Stimulated activated CD4-positive, alpha-beta T cell treated with anti-CD3 and anti-CD28 coated beads, Interleukin-12 subunit alpha, Interleukin-12 subunit beta, amount 100 ng/mL, for 4 hours (primary cell): ENCODE results near the gene BET1.
A peak's percentile ranks its signal among the peaks of the same experiment; 100 is the strongest.
"Not testable (repeated sequence)": the region's sequence is repeated elsewhere in the genome, so short reads cannot be mapped to it uniquely, and the experiment has no call there.

Experiments
- DNase-seq: peaks from one replicate; pipeline ENCODE4 v3.0.0-alpha.2; 2020

BET1 gene, protein sequence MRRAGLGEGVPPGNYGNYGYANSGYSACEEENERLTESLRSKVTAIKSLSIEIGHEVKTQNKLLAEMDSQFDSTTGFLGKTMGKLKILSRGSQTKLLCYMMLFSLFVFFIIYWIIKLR

DNA sequence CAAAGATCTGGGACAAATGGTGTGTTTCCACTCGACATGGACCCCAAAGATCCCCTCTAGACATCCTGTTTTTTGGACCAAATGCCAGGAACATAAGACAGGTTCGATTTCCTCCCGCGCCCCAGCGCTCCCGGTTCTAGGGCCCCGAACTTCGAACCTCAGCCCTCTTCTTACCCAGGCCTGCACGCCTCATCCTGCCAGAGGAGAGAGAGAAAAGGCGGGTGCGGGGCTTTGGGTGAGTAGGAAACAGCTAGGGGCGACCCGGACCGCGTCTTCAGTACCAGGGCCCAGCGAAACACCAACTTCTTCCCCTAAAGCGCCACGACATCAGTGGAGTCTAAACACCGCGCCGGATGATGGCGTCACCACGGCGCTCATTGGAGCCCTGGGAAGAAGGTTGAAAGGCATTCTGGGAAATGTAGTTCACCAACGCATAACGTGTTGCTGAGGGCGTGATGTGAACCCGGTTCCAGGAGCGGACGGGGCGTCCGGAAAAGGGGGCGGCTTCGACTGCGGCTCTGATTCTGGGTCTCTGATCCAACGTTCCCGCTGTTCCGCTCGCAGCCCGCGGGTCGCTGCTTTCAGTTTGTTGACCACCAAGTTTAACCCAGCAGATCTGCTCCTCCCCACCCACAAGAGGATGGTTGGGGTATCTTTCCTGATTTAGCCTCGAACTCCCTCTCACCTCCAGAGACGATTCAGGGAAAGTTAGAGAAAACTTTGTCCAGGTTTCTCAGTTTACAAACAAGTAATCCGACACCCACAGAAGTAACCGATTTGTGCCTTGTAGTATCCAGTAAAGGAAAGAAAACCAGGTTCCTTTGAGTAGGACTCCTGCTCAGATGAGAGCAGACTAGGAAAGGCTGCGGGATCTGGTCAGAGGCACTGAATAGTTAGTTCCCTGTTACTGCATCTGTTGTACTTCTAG lies at the start of gene BET1:
BET1 (minus strand) TSS at position 332 of the 928 bp plus-strand sequence; CDS start at position 193, 139 bp downstream.
- peak; percentile 88 for DNase-seq

DNA sequence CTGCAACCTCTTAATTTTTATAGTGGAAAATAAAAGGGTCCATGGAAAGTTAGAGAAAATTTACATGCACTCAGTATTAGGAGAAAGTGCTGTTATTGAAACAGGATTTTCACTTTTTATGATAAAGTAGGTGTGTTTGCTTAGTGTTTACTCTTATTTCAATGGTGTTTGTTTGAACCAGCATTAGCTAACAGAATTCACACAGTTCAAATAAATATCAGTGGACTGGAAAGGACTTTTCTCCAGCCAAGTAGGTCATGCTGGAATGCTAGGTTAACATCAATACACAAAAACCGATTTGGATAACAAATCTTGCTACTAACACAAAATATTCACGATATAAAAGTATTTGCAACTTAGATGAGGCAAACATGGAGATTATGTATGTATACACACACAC lies 49.4 kb upstream of the BET1 start:
- no peak for DNase-seq

DNA sequence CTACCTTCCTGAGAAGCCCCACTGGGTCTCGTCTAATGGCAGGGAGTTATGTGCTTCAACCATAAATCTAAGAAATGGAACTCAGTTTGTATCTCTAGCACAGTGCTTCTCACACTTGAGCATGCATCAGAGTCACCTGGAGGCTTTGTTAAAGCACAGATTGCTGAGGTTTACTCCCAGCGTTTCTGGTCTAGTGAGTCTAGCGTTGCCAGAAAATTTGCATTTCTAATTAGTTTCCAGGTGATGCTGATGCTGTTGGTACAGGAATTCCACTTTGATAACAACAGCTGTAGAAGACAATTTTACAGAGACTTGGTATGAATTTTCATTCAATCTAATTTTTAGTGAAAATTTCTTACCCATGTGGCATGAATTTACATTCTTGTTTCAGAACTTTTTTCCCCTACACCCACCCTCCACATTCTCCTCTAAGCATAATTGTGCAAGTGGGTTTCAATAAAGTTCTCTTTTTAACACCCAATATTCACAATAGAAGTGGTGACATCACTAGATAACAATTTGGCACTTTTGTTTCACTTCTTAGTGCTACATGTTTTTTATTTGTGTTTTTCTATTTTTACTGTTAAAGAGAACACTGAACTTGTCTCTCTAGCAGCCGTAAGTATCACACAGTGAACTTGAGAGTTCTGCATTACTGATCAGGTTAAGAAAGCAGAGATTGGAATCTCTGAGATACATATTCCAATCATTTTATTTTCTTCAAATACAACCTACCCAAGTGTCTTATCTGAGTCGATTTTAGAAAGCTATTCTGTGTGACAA lies 48.4 kb upstream of the BET1 start:
- DNase-seq: no peak

DNA sequence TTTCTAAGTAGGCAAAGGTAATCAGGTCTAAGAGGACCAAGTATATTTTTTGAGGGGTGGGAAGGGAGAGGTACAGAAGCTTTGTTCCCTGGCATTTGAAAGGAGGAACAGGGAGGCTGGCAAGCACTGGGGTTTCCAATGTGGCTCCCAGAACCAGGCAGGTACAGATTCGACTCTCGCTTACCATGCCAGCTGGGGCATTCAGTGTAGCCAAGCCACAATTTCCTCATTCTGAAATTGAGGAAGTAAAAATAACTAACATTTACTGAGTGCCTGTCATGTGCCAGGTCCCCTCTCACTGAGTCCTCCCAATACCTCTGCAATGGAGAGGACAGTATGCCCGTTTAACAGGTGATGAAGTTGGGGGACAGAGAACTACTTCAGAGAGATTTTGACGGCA lies 45.9 kb upstream of the BET1 start:
- no peak for DNase-seq

DNA sequence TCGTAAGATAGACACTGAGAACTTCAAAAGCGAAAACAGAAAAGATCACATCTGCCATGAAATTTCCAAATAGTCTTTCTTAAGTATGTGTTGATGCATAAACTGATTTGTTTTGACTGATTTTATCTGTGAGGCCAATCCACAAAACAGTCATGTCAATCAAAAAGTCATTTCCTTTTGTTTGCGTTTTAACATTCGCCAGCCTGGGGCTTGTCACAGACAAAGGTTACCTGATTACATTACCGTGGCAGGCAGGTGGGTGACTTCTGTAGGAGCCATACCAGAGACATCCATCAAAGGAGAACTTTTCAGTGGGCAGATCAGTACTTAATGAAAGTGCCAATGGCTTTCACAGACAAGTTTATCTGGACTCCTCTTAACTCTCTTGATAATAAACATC lies 45.5 kb upstream of the BET1 start:
- no peak for DNase-seq

DNA sequence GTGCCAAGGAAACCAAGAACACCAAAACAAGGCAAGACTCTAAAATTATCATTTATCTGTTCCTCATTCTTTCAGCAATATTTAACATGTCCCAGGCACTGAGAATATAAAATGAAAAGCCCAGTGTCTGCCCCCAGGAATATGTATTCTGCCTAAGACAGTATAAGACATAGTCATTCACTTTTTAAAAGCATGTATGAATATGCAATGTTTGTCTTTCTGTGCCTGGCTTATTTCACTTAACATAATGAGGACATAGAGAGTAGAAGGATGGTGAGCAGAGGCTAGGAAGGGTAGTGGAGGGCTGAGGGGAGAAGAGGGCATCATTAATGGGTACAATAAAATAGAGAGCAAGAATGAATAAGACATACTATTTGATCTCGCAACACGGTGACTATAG lies 44.6 kb upstream of the BET1 start:
- DNase-seq: no peak

DNA sequence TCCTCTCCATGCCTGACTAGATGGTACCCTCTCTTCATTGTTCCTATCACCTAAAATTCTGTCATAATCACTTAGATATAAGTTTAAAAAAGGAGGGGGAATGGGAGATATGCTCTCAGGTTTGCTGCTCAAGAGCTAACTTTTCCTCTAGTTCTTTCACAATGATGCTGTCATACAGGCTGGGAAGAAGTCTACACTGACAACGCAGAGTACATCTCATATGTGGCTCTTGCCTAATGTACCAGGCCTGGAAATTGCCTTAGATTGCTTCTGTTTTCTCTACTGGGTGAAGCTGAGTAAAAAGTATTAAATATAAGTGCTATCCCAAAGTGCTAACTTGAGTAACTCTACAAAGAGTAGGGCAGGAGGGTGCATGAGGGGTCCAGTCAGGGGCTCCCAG lies 43.8 kb upstream of the BET1 start:
- DNase-seq: no peak

DNA sequence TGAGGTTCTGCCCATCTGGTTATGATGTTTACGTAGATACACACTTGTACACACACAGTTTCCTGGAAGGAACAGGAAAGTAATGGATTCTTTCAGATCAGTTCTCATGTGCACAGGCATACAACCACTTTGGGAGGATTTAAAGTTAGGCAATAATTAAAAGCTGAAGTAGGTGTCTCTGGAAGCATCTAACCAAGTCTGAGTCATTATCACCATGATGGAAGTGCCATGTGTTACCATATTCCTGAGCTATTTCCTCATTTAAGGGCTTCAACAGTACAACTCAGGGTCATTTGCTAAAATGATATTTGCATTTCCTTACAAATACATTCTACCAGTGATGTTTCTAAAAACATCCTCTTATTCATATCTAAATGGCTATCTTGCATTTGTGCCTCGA lies 41.4 kb upstream of the BET1 start:
- DNase-seq: no peak

DNA sequence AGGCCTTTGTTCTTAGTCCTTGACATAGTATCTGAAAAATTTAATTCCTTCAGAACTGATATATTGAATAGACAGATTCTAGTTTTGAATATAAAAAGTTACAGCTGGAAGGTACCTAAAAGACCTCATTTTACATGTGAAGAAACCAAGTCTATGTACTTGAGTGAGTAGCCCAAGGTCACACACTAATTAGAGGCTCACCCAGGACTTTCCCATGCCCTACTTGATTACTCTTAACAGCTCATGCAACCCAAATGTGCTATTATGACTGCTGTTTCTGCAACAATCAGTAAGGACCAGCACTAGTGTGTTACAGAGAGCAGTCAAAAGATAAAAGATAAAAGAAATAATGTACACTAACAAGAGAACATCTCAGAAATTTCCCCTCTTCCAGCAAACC lies 40.7 kb upstream of the BET1 start:
- DNase-seq: no peak

DNA sequence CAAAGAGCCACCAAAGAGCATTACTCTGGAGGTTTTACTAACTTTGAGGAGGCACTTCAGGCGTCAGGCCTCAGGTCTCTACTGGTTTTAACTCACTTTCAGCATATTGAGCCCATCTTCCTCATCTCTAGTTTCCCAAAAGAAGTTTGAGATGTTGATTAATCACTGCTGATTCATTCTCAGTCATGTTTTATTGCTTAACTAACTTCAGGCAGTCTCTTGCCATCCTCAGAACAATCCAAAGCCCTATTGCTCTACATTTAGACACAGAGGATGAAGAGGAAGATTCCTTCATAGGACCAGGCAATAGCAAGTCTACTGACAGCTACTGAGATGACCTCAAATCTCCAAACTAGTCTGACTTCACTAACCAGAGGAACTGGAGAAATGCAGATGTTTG lies 39.1 kb upstream of the BET1 start:
- DNase-seq: no peak

DNA sequence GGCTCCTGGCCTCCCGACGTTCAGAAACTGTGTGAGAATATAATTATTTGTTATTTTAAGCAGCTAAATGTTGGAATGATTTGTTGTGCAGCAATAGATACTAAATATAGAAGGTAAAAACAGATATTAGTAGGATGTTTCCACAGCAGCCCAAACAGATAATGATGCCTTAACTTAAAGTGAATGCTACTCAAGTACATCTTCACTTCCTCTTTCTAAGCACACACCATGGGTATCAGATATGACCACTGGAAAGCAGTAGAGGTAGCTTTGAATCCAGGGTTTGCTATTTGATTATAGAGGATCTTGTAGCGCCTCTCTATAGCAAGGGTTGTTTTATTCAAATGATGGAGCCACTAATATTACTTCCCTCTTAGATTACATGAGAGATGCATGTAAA lies 38.2 kb upstream of the BET1 start:
- DNase-seq: no peak

DNA sequence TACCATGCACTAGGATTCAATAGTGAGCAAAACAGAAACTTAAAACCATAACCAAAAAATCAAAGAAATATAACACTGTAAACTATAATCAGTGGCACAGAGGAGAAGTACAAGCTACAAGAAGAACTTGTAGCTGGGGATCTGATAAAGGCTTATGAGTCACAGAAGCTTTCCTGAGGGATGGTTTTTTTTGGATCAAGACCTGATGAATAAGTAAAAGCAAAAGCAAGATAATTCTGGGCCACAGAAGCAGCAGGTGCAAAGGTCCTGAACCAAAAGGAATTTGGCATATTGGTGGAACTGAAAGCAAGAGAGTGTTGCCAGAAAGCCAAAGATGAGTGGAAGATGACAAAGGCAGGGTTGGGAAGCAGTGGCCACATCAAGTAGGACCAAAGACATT lies 37.4 kb upstream of the BET1 start:
- no peak for DNase-seq

DNA sequence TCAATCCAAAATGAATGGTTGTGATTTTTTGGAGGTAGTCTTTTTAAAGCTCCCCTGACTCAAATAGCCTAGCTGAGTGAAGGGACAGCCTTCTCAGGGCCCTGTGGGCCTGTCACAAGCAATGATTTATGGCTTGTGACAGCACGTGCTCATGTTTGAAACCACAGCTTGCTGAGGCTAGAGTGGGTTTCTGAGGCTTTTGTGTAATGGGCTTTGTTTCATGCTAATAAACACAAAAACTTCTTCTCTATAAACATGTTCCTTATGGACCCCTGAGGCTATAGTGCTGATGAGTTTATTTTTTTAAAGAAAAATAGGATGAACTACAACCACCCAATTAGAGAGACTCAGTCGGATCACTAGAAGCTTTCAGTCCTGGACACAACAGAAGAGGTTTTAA lies 36.1 kb upstream of the BET1 start:
- DNase-seq: no peak

DNA sequence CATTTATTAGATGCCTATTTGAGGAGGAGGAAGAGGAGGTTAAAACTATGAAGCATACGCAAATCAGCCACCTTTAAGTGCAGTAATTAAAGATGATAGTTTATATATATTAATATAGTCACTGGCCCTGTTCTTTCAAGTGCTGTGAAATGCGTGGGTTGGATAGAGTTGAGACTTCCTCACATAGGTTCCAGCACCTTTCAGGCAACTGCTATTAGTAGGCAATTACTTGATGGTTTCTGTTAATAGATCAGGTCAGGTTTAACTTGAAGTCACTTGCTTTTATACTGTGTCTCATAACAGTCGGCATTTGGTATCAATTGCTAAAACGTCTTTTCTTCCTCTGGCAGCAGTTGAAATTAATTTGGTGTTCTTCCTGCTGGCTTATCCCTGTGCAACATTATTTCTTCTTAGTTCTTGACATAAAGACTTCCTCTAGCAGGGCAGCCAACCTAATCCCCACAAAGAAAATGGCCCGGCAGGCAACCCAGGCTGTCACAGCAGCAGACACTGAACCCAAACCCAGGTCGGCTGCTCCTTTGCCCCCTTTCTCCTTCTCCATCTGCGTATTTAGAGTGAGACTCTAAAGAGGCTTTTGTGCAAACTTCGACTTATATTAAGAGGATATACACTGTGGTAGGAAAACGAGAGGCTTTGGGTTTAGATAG lies 35.3 kb upstream of the BET1 start:
- DNase-seq: no peak

DNA sequence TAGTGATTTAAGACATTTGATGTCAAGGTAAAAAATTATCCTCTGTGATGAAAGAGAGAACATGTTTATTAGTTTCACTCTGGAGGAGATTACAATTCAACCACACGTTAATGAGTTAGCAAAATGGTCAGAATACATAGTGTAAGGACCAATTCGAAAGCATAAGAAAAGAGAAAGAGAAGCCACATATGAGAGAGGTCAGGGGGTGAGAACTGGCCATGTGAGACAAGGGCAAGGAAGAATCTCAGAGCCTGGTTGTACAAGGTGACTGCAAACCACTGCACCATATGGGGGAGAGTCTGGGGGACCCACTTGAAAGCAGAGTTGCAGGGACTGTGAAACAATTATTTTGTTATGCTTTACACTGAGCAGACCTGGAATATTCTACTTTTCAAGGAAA lies 27.7 kb upstream of the BET1 start:
- no peak for DNase-seq

DNA sequence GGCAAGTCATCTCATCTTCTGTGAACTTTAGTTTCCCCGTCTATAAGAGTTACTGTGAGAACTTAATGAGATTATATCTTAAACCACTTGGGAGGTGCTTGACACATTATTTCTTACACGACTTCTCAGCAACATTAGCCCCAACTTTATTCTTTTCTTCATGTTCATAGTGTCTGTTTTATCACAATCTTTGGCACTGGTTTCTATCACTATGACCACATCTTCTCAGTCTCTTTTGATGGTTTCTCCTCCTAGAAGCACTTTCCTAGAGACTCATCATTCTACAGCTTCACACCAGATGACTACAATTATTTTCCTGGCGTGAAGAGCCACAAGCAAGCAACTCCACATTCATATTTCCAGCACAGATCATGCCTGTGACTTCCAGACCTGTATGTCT lies 26.5 kb upstream of the BET1 start:
- DNase-seq: no peak

DNA sequence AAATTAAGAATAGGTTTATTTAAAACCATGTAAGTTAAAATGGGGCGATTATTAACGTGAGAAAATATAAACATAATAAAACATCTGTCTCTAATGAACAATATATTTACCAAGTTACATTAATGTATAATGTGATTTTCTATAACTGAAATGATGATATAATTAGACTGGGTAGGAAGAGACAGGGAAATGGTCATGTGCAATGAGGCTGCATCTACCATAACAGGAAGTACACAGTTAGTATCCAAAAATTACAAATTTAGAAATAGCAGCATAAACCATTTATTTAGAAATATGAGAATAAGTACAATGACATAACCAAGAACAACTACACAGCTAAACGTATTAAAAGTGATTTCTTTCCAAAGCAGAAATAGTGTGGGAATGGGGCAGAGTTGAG lies 25.8 kb upstream of the BET1 start:
- no peak for DNase-seq

DNA sequence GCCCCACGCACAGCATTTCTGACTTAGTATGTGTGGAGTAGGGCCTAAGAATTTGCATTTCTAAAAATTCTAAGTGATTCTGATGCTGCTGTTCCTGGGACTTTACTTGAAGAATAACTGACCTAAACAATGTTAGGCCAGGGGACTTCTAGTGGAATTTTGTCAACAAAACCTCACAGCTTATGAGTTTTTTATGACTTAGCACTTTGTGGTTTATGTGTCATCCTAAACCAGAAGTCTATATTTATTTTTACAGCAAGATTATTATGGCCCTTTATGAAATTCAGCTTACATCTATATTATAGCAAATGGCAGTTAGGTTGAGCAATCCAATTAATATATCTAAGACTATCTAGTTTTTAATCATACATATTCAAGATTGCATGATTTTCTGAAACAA lies 24.6 kb upstream of the BET1 start:
- no peak for DNase-seq

DNA sequence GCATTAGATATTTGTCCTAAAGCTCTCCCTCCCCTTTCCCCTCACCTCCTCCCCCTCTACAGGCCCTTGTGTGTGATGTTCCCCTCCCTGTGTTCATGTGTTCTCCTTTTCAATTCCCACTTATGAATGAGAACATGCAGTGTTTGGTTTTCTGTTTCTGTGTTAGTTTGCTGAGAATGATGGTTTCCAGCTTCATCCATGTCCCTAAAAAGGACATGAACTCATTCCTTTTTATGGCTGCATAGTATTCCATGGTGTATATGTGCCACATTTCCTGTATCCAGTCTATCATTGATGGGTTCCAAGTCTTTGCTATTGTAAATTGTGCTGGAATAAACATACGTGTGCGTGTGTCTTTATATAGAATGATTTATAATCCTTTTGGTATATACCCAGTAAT lies 22.5 kb upstream of the BET1 start:
- DNase-seq: not testable (repeated sequence)

DNA sequence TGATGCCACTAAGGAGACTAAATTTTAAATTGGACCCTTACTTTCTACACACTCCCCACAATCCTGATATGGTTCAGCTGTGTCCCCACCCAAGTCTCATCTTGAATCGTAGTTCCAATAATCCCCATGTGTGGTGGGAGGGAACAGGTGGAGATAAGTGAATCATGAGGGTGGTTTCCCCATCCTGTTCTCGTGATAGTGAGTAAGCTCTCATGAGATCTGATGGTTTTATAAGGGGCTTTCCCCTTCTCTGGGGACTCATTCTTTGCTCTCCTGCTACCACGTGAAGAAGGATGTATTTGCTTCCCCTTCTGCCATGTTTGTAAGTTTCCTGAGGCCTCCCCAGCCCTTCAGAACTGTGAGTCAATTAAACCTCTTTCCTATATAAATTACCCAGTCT lies 18.4 kb upstream of the BET1 start:
- DNase-seq: no peak

DNA sequence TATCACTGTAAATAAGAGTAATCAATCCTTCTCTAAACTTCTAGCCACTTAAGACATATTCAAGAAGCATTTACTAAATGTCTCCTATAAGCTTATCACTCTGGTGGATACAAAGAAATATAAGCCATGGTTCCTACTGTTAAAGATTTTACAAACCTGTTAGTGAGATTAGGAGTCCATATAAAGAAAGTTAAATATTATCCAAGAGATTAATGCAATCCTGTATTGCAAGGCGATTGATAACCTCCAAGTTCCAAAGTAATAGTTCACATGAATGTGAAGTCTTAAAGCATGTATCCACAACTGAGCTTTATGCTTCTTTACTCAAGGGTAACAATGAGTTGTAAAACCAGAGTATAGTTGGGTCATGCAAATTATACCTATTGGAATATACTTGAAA lies 12.6 kb upstream of the BET1 start:
- DNase-seq: no peak

DNA sequence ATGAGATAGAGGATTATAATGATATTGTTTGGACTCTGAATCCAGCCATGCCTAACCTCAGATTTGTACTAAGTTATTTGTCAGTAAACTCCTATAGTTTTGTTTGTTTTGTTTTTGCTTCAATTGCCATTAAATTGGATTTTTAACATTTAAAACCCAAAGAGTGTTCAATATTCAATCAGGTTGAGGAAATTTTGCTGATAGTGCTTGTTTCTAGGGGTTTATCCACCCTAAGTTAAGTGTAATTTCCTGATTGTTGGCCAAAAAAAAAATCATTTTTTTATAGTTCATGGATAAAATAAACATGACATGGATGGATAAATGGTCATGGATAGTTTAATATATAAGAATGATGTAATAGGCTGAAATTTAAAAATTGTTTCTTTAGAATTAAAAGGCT lies 11.4 kb upstream of the BET1 start:
- no peak for DNase-seq

DNA sequence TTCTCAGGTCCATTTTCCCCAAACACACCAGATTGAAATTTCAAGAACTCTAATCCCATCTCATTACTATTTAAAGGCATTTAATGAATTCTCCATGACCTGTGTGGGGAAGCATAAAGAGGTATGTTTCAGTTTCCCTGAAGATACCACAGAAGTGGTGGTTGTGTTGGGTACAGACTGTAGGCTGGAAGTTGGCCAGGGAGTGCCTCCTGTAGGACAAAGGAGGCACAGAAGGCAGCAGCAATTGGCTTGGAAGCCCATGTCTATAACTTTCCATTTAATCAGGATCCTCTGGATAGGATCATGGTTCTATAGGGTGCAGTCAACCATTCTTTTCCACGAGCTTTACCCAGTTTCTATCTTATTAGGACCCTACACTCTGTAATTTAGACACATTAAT lies 8.6 kb upstream of the BET1 start:
- no peak for DNase-seq
